Adrenal gland (tissue), 12 donors: ENCODE data around the gene LIMS1. TPM values are rescaled to one million over a fixed set of nuclear protein-coding genes. Genes with fewer than 3 reads are reported as not detected.
A peak's percentile ranks its signal among the peaks of the same experiment; 100 is the strongest.

Source experiments
- DNase-seq, 7 donors: peaks; one replicate each; pipeline ENCODE4 v3.0.0-alpha.2; 2019 to 2020
- H3K27ac ChIP-seq, 5 donors: fragments of 200-600 bp; sonication (generic) in 4 of 5; 1 replicate in 3 of 5; 2 replicates in 2 of 5; pipeline versions ENCODE4 v1.5.1 to v1.8.0; 2016 to 2020; ENCODE audit warnings: mild to moderate bottlenecking in 1 of 5
- H3K27me3 ChIP-seq: fragments of 200-600 bp; 2 replicates; pipeline ENCODE4 v1.8.0; 2021
- H3K36me3 ChIP-seq, 2 donors: fragments of 200-600 bp; replicated peaks in 1 of 2; 1 replicate in 1 of 2; 2 replicates in 1 of 2; pipeline versions ENCODE4 v1.5.1 to v1.8.0; 2018 to 2022
- H3K4me1 ChIP-seq, 2 donors: fragments of 200-600 bp; replicated peaks in 1 of 2; 1 replicate in 1 of 2; 2 replicates in 1 of 2; pipeline versions ENCODE4 v1.5.1 to v1.8.0; 2018 to 2021
- H3K4me3 ChIP-seq, 4 donors: fragments of 200-600 bp; sonication (generic) in 3 of 4; one replicate each; pipeline ENCODE4 v1.5.1; 2016 to 2018
- H3K9me3 ChIP-seq, 3 donors: fragments of 200-600 bp; sonication (generic) in 1 of 3; replicated peaks in 1 of 3; 1 replicate in 2 of 3; 2 replicates in 1 of 3; pipeline versions ENCODE4 v1.5.1 to v1.8.0; 2016 to 2021
- POLR2A ChIP-seq, 2 donors: fragments of 450-650 bp; IDR thresholded peaks; one replicate each; pipeline ENCODE4 v1.6.1; 2017; ENCODE audit warnings: antibody characterized with exemption in 2 of 2, mild to moderate bottlenecking in 2 of 2, moderate library complexity in 1 of 2
- WGBS, 4 donors: extraction: QIAGEN DNeasy Blood & Tissue Kit in 2 of 4; methylation state at CpG; one replicate each; pipeline versions ENCODE4 v1.1.5 to v1.1.7; 2013 to 2017; 5-methylcytosine and 5-hydroxymethylcytosine counted together
- intact Hi-C, 2 donors: fragments of 100-400 bp; cut with DNase I; formaldehyde crosslinking; loops; one replicate each; pipeline versions ENCODE4 v1.14.1 to v1.15.0; 2022 to 2023
- polyA plus RNA-seq, 3 donors: library from polyadenylated mRNA; stranded (reverse); fragments of 200-250 nt in 2 of 3; fragments of 350-450 nt in 1 of 3; fragmentation: Illumina TruSeq in 1 of 3; extraction: RNeasy Lipid Tissue Mini Kit (QIAGEN cat#74804) in 1 of 3; gene quantifications; one replicate each; pipeline ENCODE4 v1.2.3, GENCODE V29; 2013 to 2014
- total RNA-seq, 9 donors: library from RNA; depleted of rRNA in 4 of 9; stranded (reverse); fragments of >200 nt in 4 of 9; fragments of 120-200 nt in 1 of 9; fragmentation: NEBNext Ultra II Directional in 1 of 9; extraction: Animal tissue kit (Norgen Biotek cat#: 25700) in 1 of 9; gene quantifications; one replicate each; pipeline versions ENCODE4 v1.1.0 to v1.2.4, GENCODE V29; 2013 to 2023
- TF ChIP-seq, protein P1 (sequence below), 6 experiments: fragments of 450-650 bp in 4 of 6; fragments of 200-600 bp in 2 of 6; sonication (generic) in 1 of 6; IDR thresholded peaks; 1 replicate in 5 of 6; 2 replicates in 1 of 6; pipeline versions ENCODE4 v1.5.1 to v1.8.0; 2016 to 2021; ENCODE audit warnings: antibody characterized with exemption in 6 of 6, mild to moderate bottlenecking in 2 of 6, moderate library complexity in 1 of 6
- donor health status: healthy with polysubstance abuse.
- donor health status: Bipolar disorder and iron deficiency.
- donor health status: DM: yes; HTN: yes; CAD: no.
- donor health status: DM: no; HTN: no; CAD: no.
- donor health status: DM: no; HTN: no; CAD: no.
- donor health status: DM: yes; HTN: yes; CAD: no.

LIMS1 gene
- total and polyA plus RNA-seq, 12 donors = 33.5 to 182 (median 111) TPM

DNA sequence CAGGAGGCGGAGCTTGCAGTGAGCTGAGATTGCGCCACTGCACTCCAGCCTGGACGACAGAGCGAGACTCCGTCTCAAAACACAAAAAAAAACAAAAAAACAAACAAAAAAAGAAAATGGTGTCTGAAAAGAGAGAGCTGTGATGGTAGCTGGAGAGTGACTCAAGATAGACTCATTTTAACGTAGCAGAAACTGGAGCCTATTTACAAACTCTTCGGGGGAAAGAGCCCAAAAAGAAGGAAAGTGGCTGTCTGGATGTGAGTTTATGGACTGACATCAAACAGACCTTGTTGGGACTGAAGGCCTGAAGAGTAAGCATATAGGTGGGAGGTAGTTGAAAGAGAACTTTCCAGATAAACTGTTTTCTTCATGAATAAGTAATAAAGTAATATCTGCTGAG, 51.8 kb downstream of the LIMS1 start:
- Histone ChIP-seq H3K4me3 (no peak overlapping the region), H3K9me3 (no peaks in the 10 kb centered on the region), H3K4me1 (peaks cover 24 to 52% of the 10 kb centered on the region in 2 donors), H3K27ac (peak overlapping the region; percentile 66 to 85 (median 81)), H3K36me3 (no peaks in the 10 kb centered on the region), H3K27me3 (no peaks in the 10 kb centered on the region)
- DNase-seq = no peak
- TF ChIP-seq, protein P1, sequence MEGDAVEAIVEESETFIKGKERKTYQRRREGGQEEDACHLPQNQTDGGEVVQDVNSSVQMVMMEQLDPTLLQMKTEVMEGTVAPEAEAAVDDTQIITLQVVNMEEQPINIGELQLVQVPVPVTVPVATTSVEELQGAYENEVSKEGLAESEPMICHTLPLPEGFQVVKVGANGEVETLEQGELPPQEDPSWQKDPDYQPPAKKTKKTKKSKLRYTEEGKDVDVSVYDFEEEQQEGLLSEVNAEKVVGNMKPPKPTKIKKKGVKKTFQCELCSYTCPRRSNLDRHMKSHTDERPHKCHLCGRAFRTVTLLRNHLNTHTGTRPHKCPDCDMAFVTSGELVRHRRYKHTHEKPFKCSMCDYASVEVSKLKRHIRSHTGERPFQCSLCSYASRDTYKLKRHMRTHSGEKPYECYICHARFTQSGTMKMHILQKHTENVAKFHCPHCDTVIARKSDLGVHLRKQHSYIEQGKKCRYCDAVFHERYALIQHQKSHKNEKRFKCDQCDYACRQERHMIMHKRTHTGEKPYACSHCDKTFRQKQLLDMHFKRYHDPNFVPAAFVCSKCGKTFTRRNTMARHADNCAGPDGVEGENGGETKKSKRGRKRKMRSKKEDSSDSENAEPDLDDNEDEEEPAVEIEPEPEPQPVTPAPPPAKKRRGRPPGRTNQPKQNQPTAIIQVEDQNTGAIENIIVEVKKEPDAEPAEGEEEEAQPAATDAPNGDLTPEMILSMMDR (IDR thresholded peaks at IDR 0.05) = no peak
- intact Hi-C loops = loop anchor here (10.0 kb wide), 2 partner anchors 51 to 241 kb away; partner anchors contain the start of gene LIMS1 (in 2 of the 2)
- WGBS, 4 donors = 80 to 87% (median 83%) methylated on average over 7 of the region's 7 CpGs

DNA sequence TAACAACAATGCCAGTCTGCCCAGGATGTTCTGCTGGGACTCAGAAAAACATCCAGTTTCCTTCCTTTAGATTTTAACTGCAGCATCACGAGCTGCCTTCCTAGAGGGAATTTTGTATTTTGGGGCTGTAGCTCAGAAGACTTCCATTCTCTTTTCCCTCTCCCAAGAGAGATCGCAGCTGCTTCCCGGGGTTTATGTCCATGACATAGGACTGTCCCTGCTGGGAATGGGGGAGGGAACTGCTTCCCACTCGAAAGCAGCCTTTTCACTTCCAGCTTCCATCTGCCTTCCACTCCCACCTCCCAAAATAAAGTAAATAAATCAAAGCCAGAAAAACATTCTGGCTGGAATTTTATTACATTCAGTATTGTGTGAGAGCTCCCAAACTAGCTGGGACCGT, 52.4 kb downstream of the LIMS1 start:
- Histone ChIP-seq H3K27ac (peak overlapping the region; percentile 66 to 85 (median 81)), H3K9me3 (no peaks in the 10 kb centered on the region), H3K4me3 (no peak overlapping the region), H3K27me3 (no peaks in the 10 kb centered on the region), H3K36me3 (no peaks in the 10 kb centered on the region), H3K4me1 (peaks cover 24 to 52% of the 10 kb centered on the region in 2 donors)
- WGBS, 4 donors = 42 to 70% (median 49%) methylated on average over 5 of the region's 5 CpGs
- DNase-seq = no peak
- intact Hi-C loops = loop anchor here (10.0 kb wide), 2 partner anchors 52 to 242 kb away; partner anchors contain the start of gene LIMS1 (in 2 of the 2)
- no peak for TF ChIP-seq POLR2A (IDR thresholded peaks at IDR 0.05)
- TF ChIP-seq, protein P1 (IDR thresholded peaks at IDR 0.05) = no peak

GRCh38 chr2:108587621-108588020, 53.4 kb downstream of the LIMS1 start:
- H3K9me3 ChIP-seq = no peaks in the 10 kb centered on the region
- no peaks in the 10 kb centered on the region for H3K27me3 ChIP-seq
- WGBS, 4 donors = 12 to 23% (median 15%) methylated on average over 5 to 6 of the region's 6 CpGs
- TF ChIP-seq, protein P1 (IDR thresholded peaks at IDR 0.05) = no peak
- TF ChIP-seq POLR2A (IDR thresholded peaks at IDR 0.05) = peak in 1 of 2 donors; percentile 57
- intact Hi-C loops = loop anchor here (10.0 kb wide), 2 partner anchors 53 to 243 kb away; partner anchors contain the start of gene LIMS1 (in 2 of the 2)
- H3K36me3 ChIP-seq = no peaks in the 10 kb centered on the region
- H3K27ac ChIP-seq = peak overlapping the region; percentile 66 to 85 (median 81)
- peaks cover 24 to 52% of the 10 kb centered on the region in 2 donors for H3K4me1 ChIP-seq
- no peak overlapping the region for H3K4me3 ChIP-seq
- peak; percentile 82 to 94 (median 92) for DNase-seq

DNA sequence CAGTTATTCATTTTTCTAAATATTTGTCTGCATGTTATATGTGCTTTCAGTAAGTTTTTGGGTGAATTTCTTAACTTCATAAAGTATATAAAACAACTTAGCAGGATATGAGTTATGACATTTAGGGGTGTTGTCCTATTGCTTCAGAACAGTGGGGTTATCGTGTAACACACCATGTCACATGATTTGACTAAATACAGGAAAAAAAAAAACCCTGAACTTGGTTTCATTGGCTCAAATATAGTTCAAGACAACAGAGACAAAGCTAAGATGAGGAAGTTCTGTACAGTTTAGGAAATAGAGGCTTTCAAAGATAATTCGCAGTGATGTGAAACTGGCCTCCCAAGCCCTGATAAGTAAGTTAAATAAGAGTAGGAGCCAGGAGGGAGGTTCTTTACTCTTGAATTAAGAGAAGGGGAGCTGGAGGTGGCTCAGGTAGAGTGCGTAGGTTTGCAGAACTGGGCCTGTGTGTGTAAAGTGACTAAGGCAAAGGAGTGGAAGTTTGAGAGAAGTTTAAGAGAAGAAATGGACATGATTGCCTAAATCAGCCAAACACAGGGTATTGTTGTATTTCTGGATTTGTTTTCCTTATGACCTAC, 53.9 kb downstream of the LIMS1 start:
- H3K4me1 ChIP-seq = peaks cover 29 to 56% of the 10 kb centered on the region in 2 donors
- intact Hi-C loops = loop anchor here (10.0 kb wide), 2 partner anchors 53 to 243 kb away; partner anchors contain the start of gene LIMS1 (in 2 of the 2)
- WGBS, 4 donors = 37 to 44% (median 43%) methylated on average over 3 of the region's 3 CpGs

More for the DNA sequence above, 53.9 kb downstream of the LIMS1 start:
- no peak for TF ChIP-seq POLR2A (IDR thresholded peaks at IDR 0.05)
- TF ChIP-seq, protein P1 (IDR thresholded peaks at IDR 0.05) = no peak
- Histone ChIP-seq H3K27me3 (no peaks in the 10 kb centered on the region), H3K36me3 (no peaks in the 10 kb centered on the region), H3K4me3 (peak overlapping the region in 1 of 4 donors; percentile 18), H3K9me3 (no peaks in the 10 kb centered on the region), H3K27ac (peak overlapping the region; percentile 66 to 85 (median 81))
- DNase-seq = no peak
